Endothelial cell of umbilical vein (primary cell): ENCODE measurements around the gene PUS1.

Source experiments
- POLR2A ChIP-seq: IDR thresholded peaks from 2 replicates; pipeline ENCODE4 v1.6.1; 2012; ENCODE audit warnings: low read depth, mild to moderate bottlenecking, control low read depth, low read length
- TF ChIP-seq, protein P1 (sequence below), 2 donors: IDR thresholded peaks; 1 replicate in 1 of 2; 2 replicates in 1 of 2; pipeline ENCODE4 v1.5.1; 2011; ENCODE audit warnings: low read length in 2 of 2, mild to moderate bottlenecking in 2 of 2, moderate library complexity in 2 of 2, control low read depth in 1 of 2, inconsistent platforms in 1 of 2, low read depth in 1 of 2; ENCODE audit not compliant: insufficient read depth in 1 of 2; ENCODE audit errors: extremely low read depth in 1 of 2

DNA sequence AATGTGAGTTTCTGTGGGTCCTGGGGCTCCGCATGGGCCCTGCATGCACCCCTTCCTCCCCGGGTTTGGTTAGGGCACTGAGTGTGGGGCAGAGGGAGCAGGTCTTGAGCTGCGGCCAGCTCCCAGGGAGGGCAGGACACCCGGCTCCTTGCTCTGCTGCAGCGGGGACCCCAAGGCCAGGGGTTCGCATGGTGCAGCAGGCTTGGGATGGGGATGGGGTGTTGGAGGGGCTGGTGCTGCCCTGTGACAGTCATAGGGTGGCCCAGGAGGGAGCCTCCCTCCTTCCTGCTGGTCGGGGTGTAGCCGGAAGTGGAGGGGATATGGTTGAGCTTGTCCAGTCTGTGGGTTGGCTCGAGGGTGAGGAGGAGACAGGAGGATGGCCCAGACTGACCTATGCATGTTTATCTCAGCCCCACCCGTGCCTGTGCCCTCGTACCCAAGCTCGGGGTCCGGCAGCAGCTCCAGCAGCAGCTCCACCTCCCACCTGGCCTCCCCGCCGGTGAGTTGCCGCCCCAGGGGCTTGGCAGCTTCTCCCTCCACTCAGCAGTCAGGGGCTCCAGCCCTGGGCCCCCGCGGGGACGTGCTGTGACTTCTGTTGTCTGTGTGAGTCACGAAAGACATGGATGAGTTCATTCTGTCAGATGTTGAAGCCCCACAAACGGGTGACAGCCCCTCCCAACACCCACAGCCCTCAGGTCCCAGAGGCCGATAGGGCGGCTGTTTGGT lies 18.6 kb upstream of the PUS1 start:
- TF ChIP-seq, protein P1, sequence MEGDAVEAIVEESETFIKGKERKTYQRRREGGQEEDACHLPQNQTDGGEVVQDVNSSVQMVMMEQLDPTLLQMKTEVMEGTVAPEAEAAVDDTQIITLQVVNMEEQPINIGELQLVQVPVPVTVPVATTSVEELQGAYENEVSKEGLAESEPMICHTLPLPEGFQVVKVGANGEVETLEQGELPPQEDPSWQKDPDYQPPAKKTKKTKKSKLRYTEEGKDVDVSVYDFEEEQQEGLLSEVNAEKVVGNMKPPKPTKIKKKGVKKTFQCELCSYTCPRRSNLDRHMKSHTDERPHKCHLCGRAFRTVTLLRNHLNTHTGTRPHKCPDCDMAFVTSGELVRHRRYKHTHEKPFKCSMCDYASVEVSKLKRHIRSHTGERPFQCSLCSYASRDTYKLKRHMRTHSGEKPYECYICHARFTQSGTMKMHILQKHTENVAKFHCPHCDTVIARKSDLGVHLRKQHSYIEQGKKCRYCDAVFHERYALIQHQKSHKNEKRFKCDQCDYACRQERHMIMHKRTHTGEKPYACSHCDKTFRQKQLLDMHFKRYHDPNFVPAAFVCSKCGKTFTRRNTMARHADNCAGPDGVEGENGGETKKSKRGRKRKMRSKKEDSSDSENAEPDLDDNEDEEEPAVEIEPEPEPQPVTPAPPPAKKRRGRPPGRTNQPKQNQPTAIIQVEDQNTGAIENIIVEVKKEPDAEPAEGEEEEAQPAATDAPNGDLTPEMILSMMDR (IDR thresholded peaks at IDR 0.05; ENCODE audit: extremely low read depth in 1 of 2, insufficient read depth in 1 of 2, low read depth in 1 of 2, low read length in 2 of 2) = no peak
- TF ChIP-seq POLR2A = no peak
